Muscle layer of colon (tissue), 2 donors: Measurements from ENCODE around the gene MBIP.

Experiments
- H3K27ac ChIP-seq: one replicate; pipeline ENCODE4 v1.7.0; 2013; ENCODE audit warnings: low read depth, mild to moderate bottlenecking, low read length, moderate library complexity
- H3K27me3 ChIP-seq, 2 donors: one replicate each; pipeline ENCODE4 v1.7.0; 2013; ENCODE audit warnings: low read length in 2 of 2, mild to moderate bottlenecking in 2 of 2; ENCODE audit not compliant: insufficient read depth in 2 of 2, control insufficient read depth in 1 of 2
- H3K36me3 ChIP-seq: one replicate; pipeline ENCODE4 v1.7.0; 2013; ENCODE audit warnings: mild to moderate bottlenecking, low read length; ENCODE audit not compliant: insufficient read depth
- H3K4me1 ChIP-seq: one replicate; pipeline ENCODE4 v1.7.0; 2013; ENCODE audit warnings: mild to moderate bottlenecking, low read length; ENCODE audit not compliant: insufficient read depth
- H3K4me3 ChIP-seq, 2 donors: one replicate each; pipeline ENCODE4 v1.7.0; 2013; ENCODE audit warnings: low read length in 2 of 2, low read depth in 1 of 2, mild to moderate bottlenecking in 1 of 2, moderate library complexity in 1 of 2
- H3K9ac ChIP-seq: one replicate; pipeline ENCODE4 v1.7.0; 2013; ENCODE audit warnings: low read length
- H3K9me3 ChIP-seq: one replicate; pipeline ENCODE4 v1.7.0; 2013; ENCODE audit warnings: mild to moderate bottlenecking, low read length
- donor health status: abdominal sarcoma.
- donor health status: Adenocarcinoma of cecum.

The MBIP gene

DNA sequence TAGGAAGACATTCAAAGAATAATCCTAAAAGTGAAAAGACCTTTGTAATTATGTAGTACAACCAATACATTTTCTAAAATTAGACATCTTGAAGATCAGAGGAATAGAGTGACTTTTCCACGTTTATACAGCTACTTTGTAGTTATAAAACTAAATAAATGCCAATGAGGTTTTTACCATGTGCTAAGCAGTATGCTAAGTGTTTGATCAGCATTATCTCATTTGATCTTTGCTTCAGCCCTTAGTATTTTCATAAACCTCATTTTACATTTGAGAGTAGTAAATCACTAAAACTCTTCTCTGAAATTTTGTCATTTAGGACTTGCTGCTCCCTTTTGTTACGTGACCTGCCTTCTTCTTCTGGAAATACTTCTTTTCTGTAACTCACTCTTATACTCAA is 13.6 kb downstream of the MBIP start:
- Histone ChIP-seq H3K27ac (no peak overlapping the region), H3K9ac (no peak overlapping the region), H3K4me3 (no peak overlapping the region), H3K4me1 (no peaks in the 10 kb centered on the region), H3K27me3 (no peaks in the 10 kb centered on the region), H3K36me3 (peaks cover 47% of the 10 kb centered on the region), H3K9me3 (no peaks in the 10 kb centered on the region)

DNA sequence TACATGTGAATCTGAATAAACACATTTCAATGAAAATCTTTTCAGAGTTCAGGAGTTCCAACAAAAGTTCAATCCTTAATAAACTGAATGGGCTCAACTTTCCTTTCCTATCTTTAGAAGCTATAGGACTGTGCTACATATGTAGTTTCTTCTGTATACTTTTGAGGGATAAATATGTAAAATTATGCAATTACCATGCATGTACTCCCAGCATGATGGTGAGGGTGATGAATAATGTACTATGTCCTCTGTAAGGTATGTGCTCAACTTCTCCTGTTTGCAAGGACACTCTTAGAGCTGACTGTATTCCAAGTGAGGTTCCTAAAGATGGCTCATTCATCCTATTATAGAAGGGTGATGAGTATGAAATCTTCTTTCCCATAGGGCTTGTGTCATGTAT is 15.5 kb downstream of the MBIP start:
- Histone ChIP-seq H3K4me1 (no peaks in the 10 kb centered on the region), H3K27ac (no peak overlapping the region), H3K9ac (no peak overlapping the region), H3K9me3 (no peaks in the 10 kb centered on the region), H3K36me3 (peaks cover 42% of the 10 kb centered on the region), H3K27me3 (no peaks in the 10 kb centered on the region), H3K4me3 (no peak overlapping the region)

DNA sequence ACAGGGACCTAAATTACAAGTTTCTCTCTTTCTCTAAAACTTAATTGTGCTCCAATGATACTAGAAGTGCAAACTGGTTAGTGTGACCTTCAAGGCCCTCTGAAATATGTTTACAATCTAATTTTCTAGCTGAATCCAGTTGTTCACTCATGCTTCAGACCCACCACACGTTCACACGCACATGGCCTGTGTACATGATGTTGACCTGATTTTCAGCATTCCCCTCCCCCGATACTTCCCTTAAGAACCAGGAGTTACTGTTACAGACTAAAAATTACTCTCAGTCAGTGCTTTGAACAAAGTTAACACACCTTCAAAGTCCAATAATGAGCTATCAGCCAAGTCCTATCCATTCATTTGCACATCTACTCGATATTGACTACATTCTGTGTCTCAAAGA is 16.5 kb downstream of the MBIP start:
- no peaks in the 10 kb centered on the region for H3K27me3 ChIP-seq
- no peaks in the 10 kb centered on the region for H3K9me3 ChIP-seq
- H3K4me1 ChIP-seq = no peaks in the 10 kb centered on the region
- H3K9ac ChIP-seq = no peak overlapping the region
- H3K27ac ChIP-seq = no peak overlapping the region
- peaks cover 43% of the 10 kb centered on the region for H3K36me3 ChIP-seq
- no peak overlapping the region for H3K4me3 ChIP-seq

DNA sequence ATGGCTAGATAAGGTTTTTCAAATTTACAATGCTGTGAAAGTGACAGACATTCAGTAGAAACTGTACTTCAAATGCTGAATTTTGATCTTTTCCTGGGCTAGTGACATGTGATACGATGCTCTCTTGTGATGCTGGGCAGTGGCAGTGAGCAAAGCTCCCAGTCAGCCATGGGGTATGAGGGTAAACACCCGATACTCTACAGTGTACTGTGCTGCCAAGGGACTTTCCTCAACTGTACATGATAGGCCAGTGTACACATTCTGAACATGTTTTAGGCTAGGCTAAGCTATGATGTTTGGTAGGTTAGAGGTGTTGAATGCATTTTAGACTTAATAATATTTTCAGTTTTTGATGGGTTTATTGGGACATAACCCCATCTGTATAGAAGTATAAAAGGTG is 17.6 kb downstream of the MBIP start:
- peaks cover 45% of the 10 kb centered on the region for H3K36me3 ChIP-seq

DNA sequence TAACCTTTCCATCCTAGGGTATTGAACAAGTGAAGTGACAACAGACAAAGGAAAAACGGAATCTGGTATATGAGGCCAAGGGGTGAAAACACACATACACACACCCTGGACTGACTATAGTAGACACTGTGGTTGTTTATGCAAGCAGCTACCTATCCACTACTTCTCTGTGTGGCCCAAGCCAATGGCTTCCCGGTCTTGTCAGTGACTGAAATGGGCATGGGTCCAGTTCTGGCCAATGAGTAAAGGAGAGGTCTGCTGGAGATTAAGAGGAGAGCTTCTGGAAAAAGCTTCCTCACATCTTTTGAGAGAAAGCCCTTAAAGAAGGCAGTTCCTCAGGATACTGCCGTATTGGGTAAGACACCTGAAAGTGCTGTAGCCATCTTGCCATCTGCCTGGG is 19.3 kb downstream of the MBIP start:
- Histone ChIP-seq H3K4me3 (no peak overlapping the region), H3K27ac (no peak overlapping the region), H3K36me3 (peaks cover 56% of the 10 kb centered on the region), H3K9ac (no peak overlapping the region), H3K4me1 (no peaks in the 10 kb centered on the region), H3K27me3 (no peaks in the 10 kb centered on the region), H3K9me3 (no peaks in the 10 kb centered on the region)

More for the DNA sequence above, 17.6 kb downstream of the MBIP start:
- Histone ChIP-seq H3K9ac (no peak overlapping the region), H3K4me3 (no peak overlapping the region), H3K27me3 (no peaks in the 10 kb centered on the region), H3K27ac (no peak overlapping the region), H3K9me3 (no peaks in the 10 kb centered on the region), H3K4me1 (no peaks in the 10 kb centered on the region)

DNA sequence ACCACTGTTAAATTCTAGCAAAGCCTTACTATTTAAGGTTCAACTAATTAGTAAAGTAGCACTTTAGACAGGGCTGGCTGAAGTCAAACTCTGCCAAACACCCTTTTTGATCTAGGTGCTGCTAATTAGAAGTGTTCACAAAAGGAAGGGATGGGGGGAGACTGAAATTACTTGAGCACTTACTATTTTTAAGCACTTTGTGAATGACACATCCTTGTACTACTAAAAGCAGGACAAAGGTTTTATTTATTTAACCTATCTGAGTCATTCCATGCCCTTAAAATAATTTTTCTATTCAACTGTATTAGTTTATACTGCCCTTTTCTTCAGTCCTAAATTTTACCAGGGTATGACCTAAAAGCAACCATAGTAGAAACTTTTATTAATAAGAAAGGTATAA is 20.1 kb downstream of the MBIP start:
- Histone ChIP-seq H3K27me3 (no peaks in the 10 kb centered on the region), H3K9ac (no peak overlapping the region), H3K36me3 (peaks cover 56% of the 10 kb centered on the region), H3K9me3 (no peaks in the 10 kb centered on the region), H3K4me3 (no peak overlapping the region), H3K27ac (no peak overlapping the region), H3K4me1 (no peaks in the 10 kb centered on the region)

DNA sequence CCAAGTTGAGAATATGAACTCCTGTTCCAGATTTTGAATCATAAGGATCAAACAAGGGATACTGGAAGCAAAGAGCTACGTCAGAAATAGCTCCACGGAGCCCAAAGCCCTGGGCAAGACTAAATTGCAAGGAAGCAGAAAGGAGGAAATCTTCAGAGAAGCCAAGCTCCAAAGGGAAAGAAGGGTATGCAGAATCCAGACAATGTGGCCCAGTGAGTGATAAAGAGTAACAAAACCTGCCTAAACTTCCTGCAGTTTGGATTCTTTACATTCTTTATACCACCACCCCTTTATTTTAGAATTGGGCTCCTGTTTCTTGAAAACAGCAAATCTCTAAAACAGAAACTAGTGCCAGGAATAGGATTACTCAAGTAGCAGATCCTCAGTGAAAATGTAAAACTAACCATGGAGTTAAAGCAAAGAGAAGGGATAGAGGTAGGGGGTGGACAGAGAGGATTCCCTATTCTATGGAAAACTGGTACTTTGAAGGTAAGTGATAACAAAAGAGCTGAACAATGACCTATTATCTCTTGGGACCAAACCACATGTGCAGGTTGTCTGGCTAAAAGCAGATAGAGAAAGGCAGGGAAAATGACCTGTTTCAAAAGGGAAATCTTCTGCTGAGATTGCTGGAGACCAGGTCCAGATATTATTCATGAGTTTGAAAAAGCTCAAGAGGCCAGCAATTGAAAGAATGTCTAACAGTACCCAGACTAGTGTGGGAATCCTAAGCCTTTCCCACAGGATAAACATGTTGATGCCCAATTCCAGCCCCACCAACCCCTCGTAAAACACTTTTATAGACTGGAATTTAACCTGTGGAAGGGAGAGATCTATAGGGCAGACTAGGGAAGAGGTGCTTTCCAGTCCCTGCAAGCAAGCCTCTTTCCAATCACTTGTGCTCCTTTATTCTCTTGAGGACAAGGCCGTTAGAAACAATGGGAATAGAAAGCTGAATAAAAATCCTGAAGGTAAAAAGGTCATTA is 24.5 kb downstream of the MBIP start:
- Histone ChIP-seq H3K27ac (no peak overlapping the region), H3K9me3 (no peaks in the 10 kb centered on the region), H3K4me1 (no peaks in the 10 kb centered on the region), H3K36me3 (peaks cover 36% of the 10 kb centered on the region), H3K27me3 (no peaks in the 10 kb centered on the region), H3K9ac (no peak overlapping the region), H3K4me3 (no peak overlapping the region)

DNA sequence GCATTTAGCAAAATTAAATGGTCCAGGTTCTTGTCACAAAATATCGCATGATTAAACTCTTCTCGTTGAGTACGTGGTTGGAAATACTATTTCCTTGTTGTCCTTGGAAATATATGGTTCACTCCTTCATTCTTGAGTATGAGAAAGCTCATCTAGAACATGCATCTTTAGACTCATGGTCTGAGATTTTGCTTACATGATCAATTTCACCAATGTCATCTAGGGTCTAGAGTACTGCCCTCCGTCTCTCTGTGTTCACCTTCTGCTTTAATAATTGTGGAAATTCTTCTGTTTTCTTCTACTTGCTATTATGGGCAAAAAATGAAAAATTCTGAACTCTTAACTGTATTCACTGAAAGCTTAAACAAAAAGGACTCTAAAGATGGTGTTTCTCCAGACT is 25.9 kb downstream of the MBIP start:
- H3K9ac ChIP-seq = no peak overlapping the region
- H3K4me3 ChIP-seq = no peak overlapping the region
- no peak overlapping the region for H3K27ac ChIP-seq
- H3K9me3 ChIP-seq = no peaks in the 10 kb centered on the region
- H3K27me3 ChIP-seq = no peaks in the 10 kb centered on the region
- no peaks in the 10 kb centered on the region for H3K4me1 ChIP-seq
- peaks cover 30% of the 10 kb centered on the region for H3K36me3 ChIP-seq

DNA sequence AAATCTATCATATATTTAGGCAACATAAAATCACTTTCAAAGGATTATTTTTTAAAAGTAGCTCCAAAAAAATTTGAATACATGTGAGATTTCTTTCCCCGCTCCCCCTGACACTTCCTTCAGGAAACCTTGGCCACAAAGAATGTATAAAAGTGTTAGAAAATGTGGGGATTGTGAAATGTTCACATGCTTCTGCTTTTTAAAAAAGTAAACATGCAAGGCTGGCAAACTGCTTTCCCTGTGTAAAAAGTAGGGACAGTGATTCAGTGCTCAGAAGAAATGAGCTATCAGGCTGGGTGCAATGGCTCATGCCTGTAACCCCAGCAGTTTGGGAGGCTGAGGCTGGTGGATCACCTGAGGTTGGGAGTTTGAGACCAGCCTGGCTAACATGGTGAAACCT is 26.6 kb downstream of the MBIP start:
- peaks cover 25% of the 10 kb centered on the region for H3K36me3 ChIP-seq
- no peaks in the 10 kb centered on the region for H3K27me3 ChIP-seq
- H3K9ac ChIP-seq = no peak overlapping the region

DNA sequence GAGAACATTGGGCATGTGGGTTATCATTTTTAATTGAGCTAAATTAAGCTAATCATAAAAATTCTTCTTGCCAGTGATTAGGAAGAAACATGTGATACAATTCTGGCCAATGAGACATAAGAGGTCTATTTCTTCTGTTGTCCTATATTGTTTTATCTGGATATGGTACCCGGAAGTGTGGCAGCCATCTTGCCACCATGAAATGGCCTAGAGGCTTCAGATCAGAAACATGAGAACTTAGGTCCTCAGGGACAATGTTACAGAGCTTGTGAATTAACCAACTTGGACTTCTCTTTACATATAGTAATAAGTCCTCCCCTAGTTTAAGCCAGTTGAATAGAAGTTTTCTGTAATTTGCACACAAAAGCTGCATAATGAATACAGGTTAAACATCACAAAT is 30.5 kb downstream of the MBIP start:
- no peak overlapping the region for H3K4me3 ChIP-seq
- H3K4me1 ChIP-seq = no peaks in the 10 kb centered on the region
- H3K9me3 ChIP-seq = no peaks in the 10 kb centered on the region
- H3K9ac ChIP-seq = no peak overlapping the region
- H3K27me3 ChIP-seq = no peaks in the 10 kb centered on the region
- H3K36me3 ChIP-seq = no peaks in the 10 kb centered on the region
- H3K27ac ChIP-seq = no peak overlapping the region

More for the DNA sequence above, 26.6 kb downstream of the MBIP start:
- H3K9me3 ChIP-seq = no peaks in the 10 kb centered on the region
- H3K4me3 ChIP-seq = no peak overlapping the region
- H3K27ac ChIP-seq = no peak overlapping the region
- H3K4me1 ChIP-seq = no peaks in the 10 kb centered on the region

DNA sequence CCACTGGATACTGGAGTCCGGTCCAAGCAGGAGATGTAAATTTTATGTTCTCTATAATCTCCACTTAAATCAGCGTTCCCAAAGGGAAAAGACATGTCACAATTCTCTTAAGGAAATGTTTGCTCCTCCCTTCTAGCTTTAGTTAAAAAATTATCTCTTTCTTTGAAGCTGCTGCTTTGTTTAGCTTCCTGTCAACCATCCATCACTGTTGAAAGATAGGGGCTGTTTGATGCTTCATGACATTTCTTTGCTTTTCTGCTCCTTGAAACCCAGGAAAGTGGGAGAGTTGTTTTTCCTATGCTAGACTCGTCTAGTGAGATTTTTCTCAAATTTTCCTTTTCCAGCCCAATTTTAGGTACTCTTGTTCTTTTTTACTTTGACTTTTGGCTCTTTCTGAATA is 31.9 kb downstream of the MBIP start:
- Histone ChIP-seq H3K27me3 (no peaks in the 10 kb centered on the region), H3K27ac (no peak overlapping the region), H3K9me3 (no peaks in the 10 kb centered on the region), H3K4me3 (no peak overlapping the region), H3K4me1 (no peaks in the 10 kb centered on the region), H3K36me3 (no peaks in the 10 kb centered on the region), H3K9ac (no peak overlapping the region)
